Panc1 (cell line): ENCODE data around the gene PGF. TPM values are rescaled to one million over a fixed set of nuclear protein-coding genes. Genes with fewer than 3 reads are reported as not detected.

Experiments used
- ATAC-seq: fragments of 200-7000 bp; cut with Tn5 transposase; 2 replicates; pipeline ENCODE4 v1.9.1; 2020; ENCODE audit warnings: mild to moderate bottlenecking, moderate library complexity
- BruUV-seq: library from RNA; stranded (reverse); fragments of 400-500 nt; replicated peaks from 2 replicates; lab custom pipeline; 2021; lab: Mats Ljungman, UMichigan
- CTCF ChIA-PET: fragments of 300-600 bp; sonication (Branson Sonifier 250); formaldehyde crosslinking; loops from one replicate; lab custom pipeline; 2022; ENCODE audit warnings: antibody characterized with exemption; lab: Charles Lee
- POLR2A ChIA-PET: fragments of 300-600 bp; sonication (Branson Sonifier 250); formaldehyde crosslinking; loops from one replicate; lab custom pipeline; 2022; ENCODE audit warnings: antibody characterized with exemption; lab: Charles Lee
- DNase-seq: peaks from one replicate; pipeline ENCODE4 v3.0.0-alpha.2; 2010; ENCODE audit warnings: low read depth, low spot score
- H3K27ac ChIP-seq: 2 replicates; pipeline ENCODE4 v1.5.1; 2011; ENCODE audit warnings: mild to moderate bottlenecking, low read length, inconsistent platforms
- H3K27me3 ChIP-seq: fragments of 200-500 bp; sonication (Bioruptor generic); 2 replicates; pipeline ENCODE4 v1.6.0; 2014; ENCODE audit warnings: low read length, inconsistent platforms; ENCODE audit not compliant: control insufficient read depth, insufficient read depth
- H3K36me3 ChIP-seq: fragments of 200-500 bp; sonication (Bioruptor generic); 2 replicates; pipeline ENCODE4 v1.5.1; 2014; ENCODE audit warnings: inconsistent platforms, mild to moderate bottlenecking, low read length, moderate library complexity; ENCODE audit not compliant: control insufficient read depth, insufficient read depth
- H3K4me1 ChIP-seq: 2 replicates; pipeline ENCODE4 v1.5.1; 2011; ENCODE audit warnings: inconsistent platforms, mild to moderate bottlenecking, low read length, moderate library complexity; ENCODE audit not compliant: control insufficient read depth, insufficient read depth
- H3K4me3 ChIP-seq, 2 experiments: 2 replicates each; pipeline ENCODE4 v1.5.1; 2011 to 2012; ENCODE audit warnings: low read depth in 2 of 2, low read length in 2 of 2, mild to moderate bottlenecking in 2 of 2, inconsistent platforms in 1 of 2, moderate library complexity in 1 of 2
- H3K9me3 ChIP-seq: fragments of 200-500 bp; sonication (Bioruptor generic); 2 replicates; pipeline ENCODE4 v1.5.1; 2014; ENCODE audit warnings: low read depth, mild to moderate bottlenecking, inconsistent platforms, low read length, moderate library complexity; ENCODE audit not compliant: control insufficient read depth, insufficient read depth
- CTCF ChIP-seq: fragments of 450-650 bp; IDR thresholded peaks from 2 replicates; pipeline ENCODE4 v1.5.1; 2017; ENCODE audit warnings: mild to moderate bottlenecking
- POLR2AphosphoS5 ChIP-seq: IDR thresholded peaks from 2 replicates; pipeline ENCODE4 v1.6.1; 2012; ENCODE audit warnings: mild to moderate bottlenecking, low read depth, low read length, moderate library complexity
- REST ChIP-seq, 2 experiments: IDR thresholded peaks; 2 replicates each; pipeline ENCODE4 v1.6.1; 2011 to 2012; ENCODE audit warnings: low read depth in 2 of 2, control low read depth in 1 of 2, low read length in 1 of 2, mild to moderate bottlenecking in 1 of 2, moderate library complexity in 1 of 2; ENCODE audit not compliant: insufficient read depth in 1 of 2
- SIN3A ChIP-seq: IDR thresholded peaks from 2 replicates; pipeline ENCODE4 v1.6.1; 2012; ENCODE audit warnings: low read depth, mild to moderate bottlenecking, low read length, moderate library complexity, borderline replicate concordance; ENCODE audit not compliant: insufficient read depth
- TCF7L2 ChIP-seq: IDR thresholded peaks from 2 replicates; pipeline ENCODE4 v1.6.1; 2011; ENCODE audit warnings: mild to moderate bottlenecking, low read depth, low read length, inconsistent platforms
- in situ Hi-C: cut with HindIII; loops from 2 replicates; pipeline ENCODE4 v1.10.0; 2016; ENCODE audit warnings: low sequenced_read_pairs, low pct_unique_long_range_greater_than_20kb
- intact Hi-C: fragments of 100-400 bp; cut with micrococcal nuclease; formaldehyde crosslinking; loops from one replicate; pipeline ENCODE4 v1.10.0; 2022; ENCODE audit not compliant: unreplicated experiment
- total RNA-seq: library from RNA; stranded (reverse); gene quantifications from one replicate; pipeline ENCODE4 v1.2.1, GENCODE V29; 2021; ENCODE audit not compliant: unreplicated experiment

Gene PGF
- total RNA-seq, 1 experiment from 2014 or later = 7.3 TPM

GRCh38 chr14:74959596-74960180, 4.3 kb upstream of the PGF start:
- ATAC-seq = no peak
- DNase-seq = no peak
- Histone ChIP-seq H3K9me3 (no peaks in the 10 kb centered on the region), H3K27ac (no peak overlapping the region), H3K4me3 (no peak overlapping the region), H3K4me1 (0 out of 2 replicates have a peak, but pooled peaks cover 3% of the 10 kb centered on the region), H3K27me3 (no peaks in the 10 kb centered on the region), H3K36me3 (no peaks in the 10 kb centered on the region)
- in situ Hi-C loops = no loop called here
- intact Hi-C loops = no loop called here
- TF ChIP-seq CTCF = no peak
- no peak for TF ChIP-seq SIN3A
- no peak for TF ChIP-seq POLR2AphosphoS5
- no TSS peak for BruUV-seq
- ChIA-PET POLR2A (no interaction called here), CTCF (no interaction called here)

GRCh38 chr14:74956280-74957072, 1.1 kb upstream of the PGF start:
- no peaks in the 10 kb centered on the region for H3K27me3 ChIP-seq
- no TSS peak for BruUV-seq
- in situ Hi-C loops = no loop called here
- H3K9me3 ChIP-seq = no peaks in the 10 kb centered on the region
- intact Hi-C loops = no loop called here
- peaks cover 3% of the 10 kb centered on the region; the same call in 1 of the 2 replicates for H3K4me1 ChIP-seq
- CTCF ChIA-PET = no interaction called here
- ATAC-seq (no peak), DNase-seq (no peak)
- no peaks in the 10 kb centered on the region for H3K36me3 ChIP-seq
- H3K27ac ChIP-seq = no peak overlapping the region
- POLR2A ChIA-PET = no interaction called here
- no peak overlapping the region for H3K4me3 ChIP-seq
- TF ChIP-seq POLR2AphosphoS5 (no peak), CTCF (no peak), TCF7L2 (no peak), SIN3A (no peak), REST (IDR thresholded peaks at IDR 0.05; ENCODE audit: insufficient read depth in 1 of 2, low read depth in 2 of 2, low read length in 1 of 2) (no peak)
